Kidney capillary endothelial cell (primary cell): ENCODE data around the gene IRF4.
"Not testable (repeated sequence)": the region's sequence is repeated elsewhere in the genome, so short reads cannot be mapped to it uniquely, and the experiment has no call there.

ENCODE experiments used
- DNase-seq: peaks from one replicate; pipeline ENCODE4 v3.0.0-alpha.2; 2018; ENCODE audit warnings: low spot score

Gene IRF4

DNA sequence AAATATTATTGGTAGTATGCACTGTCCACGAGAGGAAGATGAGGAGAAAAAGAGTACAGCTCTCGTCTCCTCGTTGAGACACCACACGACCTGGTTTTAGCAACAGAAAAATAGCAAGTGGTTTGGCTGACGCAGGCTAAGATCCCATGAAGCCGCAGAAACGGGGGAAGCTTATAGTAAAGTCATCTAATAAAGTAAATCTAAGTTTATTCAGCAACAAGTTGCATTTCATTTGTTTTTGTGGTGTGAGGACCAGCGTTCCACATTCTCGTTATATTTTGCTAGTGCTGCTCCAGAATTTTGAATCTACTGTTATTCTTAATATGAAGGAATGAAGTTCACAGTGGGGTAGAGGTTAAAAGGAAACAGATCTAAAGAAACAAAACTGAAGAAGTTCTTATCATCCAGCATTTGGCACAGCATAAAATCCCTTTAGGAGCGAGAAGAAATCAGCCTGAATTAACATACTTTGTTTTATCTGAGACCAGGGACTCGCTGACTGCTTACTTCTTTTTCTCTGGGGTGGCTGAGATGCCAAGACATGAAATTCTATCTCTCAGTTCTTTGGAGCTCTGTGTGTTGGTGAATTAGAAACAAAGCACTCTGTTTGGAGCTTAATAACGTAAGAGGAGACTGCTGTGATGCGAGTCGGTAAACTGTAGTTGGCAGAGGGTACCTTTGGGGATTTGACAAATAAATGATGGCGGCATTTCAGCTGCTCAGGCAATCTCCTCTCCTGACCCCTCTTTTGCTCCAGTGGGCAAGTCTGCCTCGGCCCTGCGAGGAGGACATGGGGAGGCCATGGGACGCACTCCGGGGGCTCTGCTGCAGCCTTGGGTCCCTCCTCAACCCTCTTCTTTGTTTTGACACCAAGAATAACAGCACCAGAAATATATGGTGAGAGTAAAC is 24.9 kb upstream of the IRF4 start:
- DNase-seq = no peak

DNA sequence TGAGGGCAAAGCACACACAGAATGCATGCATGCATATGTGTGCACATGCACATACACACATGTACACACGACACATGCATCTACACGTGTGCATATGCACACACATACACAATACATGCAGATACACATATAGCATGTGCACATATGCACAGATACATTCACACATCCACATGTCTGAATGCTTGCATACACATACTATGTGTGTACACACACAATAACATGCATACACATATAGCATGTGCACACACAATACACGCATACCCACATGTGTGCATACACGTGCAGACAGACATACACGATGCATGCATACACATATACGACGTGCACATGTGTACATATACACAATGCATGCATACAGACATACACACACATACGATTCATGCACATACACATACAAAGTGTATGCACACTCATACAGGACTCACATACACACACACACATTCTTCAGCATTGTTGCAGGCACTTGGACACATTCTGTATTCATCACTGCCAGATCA is 24.2 kb upstream of the IRF4 start:
- no peak for DNase-seq

DNA sequence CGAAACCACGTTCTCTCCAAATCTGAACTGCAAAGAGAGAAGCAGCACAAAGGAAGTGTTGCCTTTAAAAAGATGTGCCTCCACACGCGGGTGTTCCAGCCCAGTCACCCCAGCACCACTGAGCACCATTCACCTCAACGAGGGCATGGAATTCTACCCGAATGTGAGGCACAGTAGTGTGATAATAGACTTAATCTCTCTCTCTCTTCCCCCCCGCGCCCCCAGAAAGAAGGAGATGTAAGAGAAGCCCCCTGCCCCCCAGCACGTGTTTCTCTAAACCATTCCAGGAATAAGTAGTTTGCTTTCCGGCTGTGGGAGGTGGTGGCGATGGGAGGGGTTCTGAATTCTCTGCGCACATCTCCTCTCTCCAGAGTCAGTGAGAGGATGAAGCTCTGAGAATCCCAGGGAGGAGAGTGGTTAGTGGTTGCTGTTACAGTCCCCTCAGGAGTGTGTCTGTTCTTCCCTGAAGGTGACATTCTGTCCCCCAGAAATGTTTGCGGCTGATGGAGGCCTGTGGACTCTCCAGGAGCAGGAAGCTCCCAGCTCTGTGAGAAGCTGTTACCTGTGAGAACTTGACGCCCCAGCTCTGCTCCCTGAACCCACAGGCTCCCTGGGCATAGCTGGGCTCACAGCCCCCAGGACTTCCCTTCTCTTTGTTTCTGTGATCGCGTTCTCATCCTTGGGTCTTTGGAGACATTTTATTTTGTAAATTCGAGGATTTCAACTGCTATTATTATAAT is 23.5 kb upstream of the IRF4 start:
- no peak for DNase-seq

DNA sequence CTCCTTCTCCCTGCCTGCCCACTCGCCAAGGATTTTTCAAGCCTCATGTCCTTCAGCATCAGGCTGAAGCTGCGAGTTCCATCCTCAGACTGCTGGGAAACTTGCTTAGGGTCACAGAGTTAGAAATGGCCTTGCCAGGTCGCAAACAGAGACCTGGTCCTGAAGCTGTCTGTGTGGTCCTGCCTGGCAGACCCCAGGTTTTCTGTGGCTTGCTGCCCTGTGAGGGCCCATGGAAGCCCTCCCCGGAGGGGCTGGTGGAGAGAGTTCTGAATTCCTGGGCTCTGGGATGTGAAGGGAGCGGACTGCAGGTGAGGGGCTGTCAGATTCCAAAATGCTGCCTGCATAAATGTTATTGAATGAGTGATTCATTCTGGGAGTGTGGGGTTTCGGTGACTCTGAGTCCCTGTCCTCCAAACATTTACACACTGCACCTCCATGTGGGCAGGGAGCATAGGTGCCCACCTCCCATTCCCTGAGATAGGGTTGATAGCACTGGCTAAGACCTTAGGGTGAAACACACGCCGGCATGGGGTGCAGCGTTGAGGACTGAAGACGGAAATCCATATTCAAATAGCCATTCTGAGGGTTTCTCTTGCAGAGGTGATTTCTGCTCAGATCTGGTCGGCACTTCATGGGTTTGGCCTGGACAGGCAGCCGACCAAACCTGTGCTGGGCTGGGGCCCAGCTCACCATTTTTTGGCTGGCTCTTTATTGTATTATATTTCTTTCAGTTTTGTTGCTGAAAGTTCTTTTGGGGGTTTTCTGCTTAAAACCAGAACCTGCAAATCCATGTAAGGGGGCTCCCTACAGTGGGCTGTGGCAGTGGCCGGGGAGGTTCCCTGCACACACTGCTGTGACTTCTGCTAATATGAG is 21.8 kb upstream of the IRF4 start:
- DNase-seq = no peak

DNA sequence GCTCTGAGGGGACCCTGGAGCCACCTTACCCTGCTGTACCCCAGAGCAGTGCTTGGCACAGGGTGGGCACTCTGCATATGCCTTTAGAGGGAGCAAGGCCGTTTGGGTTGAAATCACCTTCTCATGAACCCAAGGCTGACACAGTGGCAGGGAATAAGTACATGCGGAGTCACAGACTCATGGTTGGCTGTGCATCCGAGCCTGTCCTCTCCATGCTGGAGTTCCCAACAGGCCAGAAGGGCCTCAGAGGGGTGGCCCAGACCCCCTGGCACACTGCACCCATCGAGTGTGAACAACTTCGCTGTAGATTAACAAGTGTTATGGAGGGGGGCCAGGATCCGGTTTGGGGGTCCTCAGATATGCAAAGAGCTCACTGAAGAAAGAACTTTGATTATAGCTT is 21.0 kb upstream of the IRF4 start:
- no peak for DNase-seq

DNA sequence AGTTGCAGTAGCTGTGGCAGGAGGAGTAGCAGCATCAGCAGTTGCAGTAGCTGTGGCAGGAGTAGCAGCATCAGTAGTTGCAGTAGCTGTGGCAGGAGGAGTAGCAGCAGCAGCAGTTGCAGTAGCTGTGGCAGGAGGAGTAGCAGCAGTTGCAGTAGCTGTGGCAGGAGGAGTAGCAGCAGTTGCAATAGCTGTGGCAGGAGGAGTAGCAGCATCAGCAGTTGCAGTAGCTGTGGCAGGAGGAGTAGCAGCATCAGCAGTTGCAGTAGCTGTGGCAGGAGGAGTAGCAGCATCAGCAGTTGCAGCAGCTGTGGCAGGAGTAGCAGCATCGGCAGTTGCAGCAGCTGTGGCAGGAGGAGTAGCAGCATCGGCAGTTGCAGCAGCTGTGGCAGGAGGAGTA is 19.7 kb upstream of the IRF4 start:
- DNase-seq = not testable (repeated sequence)

DNA sequence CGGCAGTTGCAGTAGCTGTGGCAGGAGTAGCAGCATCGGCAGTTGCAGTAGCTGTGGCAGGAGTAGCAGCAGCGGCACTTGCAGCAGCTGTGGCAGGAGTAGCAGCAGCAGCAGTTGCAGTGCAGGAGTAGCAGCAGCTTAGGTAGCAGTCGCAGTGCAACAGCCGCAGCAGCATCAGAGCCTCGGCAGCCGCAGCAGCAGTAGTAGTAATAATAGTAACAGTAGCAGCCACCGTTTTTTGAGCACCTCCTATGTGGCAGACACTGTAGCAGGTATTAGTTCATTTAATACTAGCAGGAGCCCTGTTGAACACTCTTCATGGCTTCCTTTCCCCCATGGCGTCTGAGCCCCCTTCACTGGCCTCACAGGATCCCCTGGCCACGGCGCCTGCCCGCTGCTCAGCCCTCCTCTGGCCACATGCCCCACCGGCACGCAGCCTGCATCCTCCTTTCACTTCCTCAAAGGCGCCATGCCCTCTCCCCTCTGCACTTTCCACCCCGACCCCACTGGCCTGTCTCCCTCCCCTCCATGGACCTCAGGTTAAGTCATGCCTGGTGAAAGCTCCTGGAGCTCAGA is 19.1 kb upstream of the IRF4 start:
- no peak for DNase-seq

DNA sequence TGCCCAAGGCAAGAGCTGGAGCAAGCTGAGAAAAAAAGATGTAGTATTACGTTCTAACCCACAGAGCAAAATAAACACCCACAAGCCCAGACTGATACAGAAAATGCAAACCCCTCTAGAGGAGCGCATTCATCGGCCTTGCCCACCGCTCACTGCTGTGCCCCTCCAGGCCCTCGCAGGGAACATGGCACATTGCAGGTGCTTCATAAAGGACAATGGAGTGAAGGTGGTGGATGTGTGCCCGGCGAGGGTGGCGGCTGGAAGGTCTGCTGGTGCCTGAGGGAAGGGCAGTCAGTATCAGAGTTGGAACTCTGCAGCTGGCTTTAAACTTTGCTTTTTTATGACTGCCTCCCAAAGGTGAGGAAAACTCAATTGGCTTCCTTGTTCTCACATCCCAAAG is 18.5 kb upstream of the IRF4 start:
- DNase-seq = no peak

DNA sequence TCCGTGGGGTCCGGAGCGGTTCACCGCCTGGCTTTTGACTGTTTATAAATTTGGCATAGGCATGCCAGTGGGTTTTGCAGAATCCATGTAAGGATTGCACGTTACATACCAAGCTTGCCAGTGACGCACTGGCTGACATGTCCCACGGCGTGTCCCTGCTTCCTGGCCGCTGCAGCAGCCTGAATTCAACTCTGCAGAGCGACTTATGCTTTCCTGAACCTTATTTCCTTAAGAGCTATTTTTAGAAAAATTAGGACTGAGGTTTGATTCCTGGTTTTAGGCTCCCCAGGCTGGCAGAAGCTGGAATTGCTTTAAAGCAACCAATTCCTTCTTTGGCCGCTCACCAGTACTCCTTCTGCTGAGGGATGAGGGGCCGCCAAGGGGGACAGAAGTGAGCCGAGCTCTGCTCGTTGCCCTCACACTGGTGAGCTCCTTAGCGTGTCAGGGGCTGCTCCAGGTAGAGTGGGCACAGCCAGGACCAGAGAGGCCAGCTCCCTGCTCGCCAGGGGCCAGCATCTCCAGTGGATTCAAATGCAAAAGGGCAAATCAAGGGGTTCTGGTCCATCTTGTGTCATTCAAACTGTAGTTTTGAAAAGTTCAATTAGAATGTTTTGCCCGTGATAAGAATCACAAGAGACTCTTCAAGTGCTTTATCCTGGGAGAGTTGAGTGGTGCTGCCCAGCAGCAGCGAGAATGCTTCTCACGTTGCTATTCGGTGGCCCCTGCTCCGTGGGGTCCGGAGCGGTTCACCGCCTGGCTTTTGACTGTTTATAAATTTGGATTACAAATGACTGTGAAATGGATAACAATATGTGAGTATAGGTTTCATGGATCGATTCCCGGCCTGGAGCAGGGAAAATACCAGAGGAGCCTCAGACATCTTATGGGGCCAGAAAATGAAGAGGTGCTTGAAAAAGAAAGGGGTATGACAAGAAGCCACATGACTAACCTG is 17.5 kb upstream of the IRF4 start:
- DNase-seq = peak; percentile 59

DNA sequence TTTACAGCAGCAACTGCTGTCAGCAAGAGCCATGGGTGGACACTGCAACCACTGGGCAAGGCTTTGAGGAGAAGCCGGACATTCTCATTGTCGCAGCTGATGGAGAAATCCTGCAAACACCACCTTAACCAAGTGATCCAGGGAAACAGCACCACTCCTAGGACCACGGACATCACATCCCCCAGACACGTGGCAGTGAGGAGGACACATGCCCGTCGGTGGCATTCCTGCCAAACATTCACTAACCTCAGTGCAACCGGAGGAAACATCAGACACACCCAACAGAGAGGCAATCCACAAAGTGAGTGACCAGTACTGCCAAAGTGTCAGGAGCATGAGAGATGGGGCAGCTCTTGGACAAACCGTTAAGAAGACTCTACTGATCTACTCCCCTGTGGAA is 16.6 kb upstream of the IRF4 start:
- no peak for DNase-seq

DNA sequence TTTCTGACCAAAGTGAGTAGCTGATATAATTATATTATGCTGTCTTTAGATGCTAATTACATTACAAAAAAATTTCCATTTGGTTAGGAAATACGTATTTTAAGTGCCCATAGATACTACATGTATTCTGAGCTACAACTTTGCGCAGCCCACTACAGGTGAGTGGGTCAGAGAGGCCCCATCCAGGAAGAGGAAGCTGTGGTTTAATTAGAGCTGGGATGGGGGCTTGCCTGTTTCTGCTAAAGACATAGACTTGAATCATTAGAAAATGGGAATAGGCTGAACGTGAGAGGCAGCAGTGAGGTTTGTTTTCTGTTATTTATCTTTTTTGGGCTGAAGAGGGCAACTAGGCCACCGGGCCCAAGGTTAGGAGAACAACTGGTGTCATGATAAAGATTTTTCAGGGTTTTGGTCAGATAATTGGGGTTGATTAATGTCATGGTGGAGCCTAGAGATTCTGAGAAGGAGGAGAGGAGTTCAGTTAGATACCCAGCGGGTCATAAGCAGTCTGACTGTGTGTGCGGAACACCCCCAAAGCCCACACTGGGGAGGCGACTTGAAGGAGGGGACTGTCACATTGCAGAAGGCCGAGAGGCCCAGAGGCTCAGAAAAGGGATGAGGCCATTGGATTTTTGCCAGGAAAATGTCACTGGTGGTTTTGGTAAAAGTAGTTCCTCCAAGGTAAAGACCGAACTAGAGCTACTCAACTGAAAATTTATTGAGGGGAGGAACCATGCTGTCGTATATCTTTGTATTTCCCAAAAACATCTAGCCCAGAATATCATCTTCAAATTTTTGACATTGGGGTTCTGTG is 14.5 kb upstream of the IRF4 start:
- no peak for DNase-seq

DNA sequence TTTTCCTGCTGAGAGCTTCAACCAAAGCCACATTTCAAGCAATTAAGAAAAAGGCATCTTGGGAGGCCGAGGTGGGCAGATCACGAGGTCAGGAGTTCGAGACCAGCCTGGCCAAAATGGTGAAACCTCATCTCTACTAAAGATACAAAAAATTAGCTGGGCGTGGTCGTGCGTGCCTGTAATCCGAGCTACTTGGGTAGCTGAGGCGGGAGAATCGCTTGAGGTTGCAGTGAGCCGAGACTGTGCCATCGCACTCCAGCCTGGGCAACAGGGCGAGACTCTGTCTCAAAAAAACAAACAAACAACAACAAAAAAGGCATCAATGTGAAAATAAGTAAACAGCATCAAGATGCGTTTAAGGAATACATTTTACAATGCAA is 13.9 kb upstream of the IRF4 start:
- DNase-seq = not testable (repeated sequence)

DNA sequence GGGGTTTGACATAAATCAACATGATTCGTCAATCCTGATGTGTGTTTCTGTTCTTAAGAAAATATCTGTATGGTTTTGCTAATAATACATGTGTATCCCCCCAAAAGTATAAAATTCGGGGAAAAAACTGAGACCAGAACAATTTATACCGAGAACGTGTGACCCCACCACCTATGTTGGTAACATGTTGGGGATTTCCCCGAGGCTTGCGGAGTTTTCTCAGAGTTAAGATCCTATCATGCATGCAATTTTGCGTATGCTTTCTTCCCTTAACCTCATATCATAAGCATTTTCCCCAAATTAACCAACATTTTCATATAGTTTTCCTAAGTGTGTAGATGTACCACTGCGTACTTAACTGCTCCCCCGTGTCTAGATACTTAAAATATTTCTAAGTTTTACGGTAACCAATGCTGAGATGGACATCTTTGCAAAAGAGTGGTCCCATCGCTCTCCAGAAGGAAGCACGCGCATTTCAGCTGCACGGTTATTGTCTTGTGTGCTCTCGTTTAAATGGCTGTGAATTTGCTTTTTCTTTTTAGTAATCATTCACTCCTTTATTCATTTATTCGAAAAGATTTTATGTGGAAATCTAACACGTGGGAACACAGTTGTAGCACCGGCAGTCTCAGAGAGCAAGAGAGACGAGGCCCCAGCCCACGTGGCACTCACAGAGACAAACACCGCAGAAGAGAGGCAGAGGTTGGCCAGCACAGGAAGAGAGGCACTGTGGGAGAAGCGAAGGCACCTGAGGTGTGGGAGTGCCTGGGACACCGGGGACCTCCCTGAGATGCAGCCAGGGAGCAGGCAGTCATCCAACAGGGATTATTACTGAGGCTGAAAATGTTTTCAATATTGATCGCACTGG is 13.2 kb upstream of the IRF4 start:
- DNase-seq = no peak

DNA sequence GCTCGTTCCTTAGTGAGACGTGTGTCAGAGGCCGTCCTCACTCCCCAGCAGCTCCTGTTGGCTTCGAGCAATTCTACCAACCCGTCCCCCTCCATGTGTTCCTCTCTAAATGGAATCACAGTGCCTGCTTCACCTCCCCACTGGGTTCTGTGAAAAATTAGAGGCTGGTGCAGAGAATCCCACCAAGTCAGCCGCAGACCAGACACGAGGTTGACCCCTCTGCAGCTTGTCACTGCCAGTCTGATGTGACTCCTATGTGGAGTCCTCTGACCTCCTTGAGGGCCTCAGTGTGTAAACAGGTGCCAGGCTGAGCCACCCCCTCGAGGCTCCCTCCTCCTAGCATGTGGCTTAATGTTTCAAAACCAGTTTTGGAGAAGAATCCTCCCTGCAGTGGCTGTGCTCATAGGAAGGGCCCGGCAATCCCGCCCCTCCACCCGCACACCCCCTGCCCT is 12.6 kb upstream of the IRF4 start:
- DNase-seq = no peak

DNA sequence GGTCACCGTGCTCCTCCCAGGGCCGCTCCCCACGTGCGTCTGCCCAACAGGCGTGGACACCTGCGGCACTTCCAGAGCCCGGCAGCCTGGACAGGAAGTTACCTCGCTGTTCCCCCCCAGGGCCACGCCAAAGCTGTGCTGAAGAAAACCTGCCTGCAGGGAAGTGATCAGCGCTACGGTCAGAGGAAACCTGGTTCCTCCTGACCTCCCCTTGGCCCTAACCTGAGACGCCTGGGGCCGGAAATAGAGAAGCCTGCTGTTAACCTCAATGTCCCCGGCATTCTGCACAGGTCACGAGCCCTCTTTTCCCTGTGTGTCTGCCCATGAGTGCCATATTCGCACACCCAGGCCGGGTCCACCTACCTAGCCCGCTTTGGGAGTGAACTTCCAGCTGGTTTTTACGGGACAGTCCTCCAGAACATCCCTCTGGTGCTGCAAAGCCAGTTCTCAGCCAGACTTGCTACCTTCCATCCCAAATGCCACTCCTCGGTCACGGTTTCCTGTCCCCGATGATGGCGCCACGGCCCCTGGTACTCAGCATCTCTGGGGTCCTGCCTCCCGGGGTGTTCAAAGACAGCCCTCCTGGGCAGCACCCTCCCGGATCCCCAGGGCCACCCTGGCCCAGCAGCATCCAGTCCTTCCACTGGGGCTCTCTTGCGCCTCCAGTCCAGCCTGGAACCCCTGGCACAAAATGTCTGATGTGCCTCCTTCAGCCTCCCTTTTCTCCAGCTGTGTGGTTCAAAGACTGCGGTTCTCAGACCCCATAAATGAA is 12.0 kb upstream of the IRF4 start:
- no peak for DNase-seq

DNA sequence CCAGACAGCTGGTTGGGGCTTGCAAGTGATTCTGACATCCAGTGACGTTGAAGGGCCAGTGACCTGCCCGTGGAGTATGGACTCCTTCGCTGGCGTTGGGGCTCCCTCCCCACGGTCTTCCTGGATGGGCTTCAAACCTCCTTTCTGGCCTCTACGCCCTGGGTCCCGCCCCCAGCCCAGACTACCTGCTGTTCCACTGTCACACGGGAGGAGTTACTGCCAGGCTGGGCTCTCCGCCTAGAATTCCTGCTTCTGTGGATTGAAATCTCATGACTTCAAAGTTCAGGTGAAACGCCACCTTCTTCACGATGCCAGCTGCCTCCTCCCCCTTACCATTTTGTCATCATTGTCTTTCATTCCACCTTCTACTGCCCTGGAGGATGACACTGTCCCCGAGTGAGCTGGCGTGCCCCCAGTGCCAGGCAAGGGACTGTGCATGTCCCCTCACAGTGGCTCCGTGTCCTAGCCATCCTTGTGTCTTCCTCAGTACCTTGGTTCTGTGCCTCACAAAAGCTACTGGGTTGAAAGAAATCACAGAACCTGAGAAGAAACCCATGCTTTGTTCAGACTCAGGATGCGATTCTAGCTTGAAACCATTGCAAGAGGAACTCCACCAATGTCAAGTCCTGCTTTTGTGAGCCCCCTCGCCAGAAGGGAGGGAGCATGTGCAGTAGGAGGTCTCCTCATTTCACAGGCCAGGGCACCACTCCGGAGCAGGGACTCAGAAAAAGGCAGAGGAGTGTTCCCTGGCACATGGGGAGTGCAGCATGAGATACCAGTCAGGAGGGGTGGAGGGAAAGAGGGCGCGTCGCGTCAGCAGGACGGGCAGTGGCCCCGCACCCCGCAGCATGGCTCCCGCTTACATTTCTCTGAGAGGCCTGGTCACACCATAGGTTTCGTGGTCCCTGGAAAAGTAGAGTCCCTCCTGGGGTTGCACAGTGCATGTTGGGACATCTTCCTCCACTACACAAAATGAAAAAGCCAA is 11.0 kb upstream of the IRF4 start:
- no peak for DNase-seq
